Activated T-helper 1 cell treated with anti-CD3 and anti-CD28 coated beads, Interleukin-12 subunit alpha, Interleukin-12 subunit beta, Interleukin-2, Interleukin-4 antibody, amounts not matched to agents 30 ng/mL and 10 ng/mL and 1 ng/mL, durations not matched to agents 14 hours and 24 hours and 36 hours (primary cell): ENCODE data around the gene ZNF608. TPM values are rescaled to one million over a fixed set of nuclear protein-coding genes. Genes with fewer than 3 reads are reported as not detected.

Experiments
- DNase-seq: peaks from one replicate; pipeline ENCODE4 v3.0.0; 2021; ENCODE audit warnings: low spot score
- H3K27ac Mint-ChIP-seq: one replicate; pipeline ENCODE4 v1.8.0; 2021; ENCODE audit warnings: mild to moderate bottlenecking, mixed read lengths
- H3K27me3 Mint-ChIP-seq: one replicate; pipeline ENCODE4 v1.8.0; 2022; ENCODE audit warnings: mild to moderate bottlenecking, moderate library complexity, mixed read lengths; ENCODE audit not compliant: insufficient read depth
- H3K36me3 Mint-ChIP-seq: one replicate; pipeline ENCODE4 v1.8.0; 2021; ENCODE audit warnings: low read depth, mixed read lengths
- H3K4me1 Mint-ChIP-seq: one replicate; pipeline ENCODE4 v1.8.0; 2021; ENCODE audit warnings: low read depth, mixed read lengths
- H3K4me3 Mint-ChIP-seq: one replicate; pipeline ENCODE4 v1.8.0; 2021; ENCODE audit warnings: mild to moderate bottlenecking, moderate library complexity, mixed read lengths
- H3K9me3 Mint-ChIP-seq: one replicate; pipeline ENCODE4 v1.8.0; 2021; ENCODE audit warnings: mixed read lengths
- intact Hi-C: fragments of 100-400 bp; cut with micrococcal nuclease; formaldehyde crosslinking; loops from one replicate; pipeline ENCODE4 v1.15.1; 2024
- total RNA-seq: library from RNA; stranded (reverse); gene quantifications from 2 replicates; pipeline ENCODE4 v1.2.3, GENCODE V29; 2022

The ZNF608 gene
- total RNA-seq, 1 donor from 2014 or later: not detected

DNA sequence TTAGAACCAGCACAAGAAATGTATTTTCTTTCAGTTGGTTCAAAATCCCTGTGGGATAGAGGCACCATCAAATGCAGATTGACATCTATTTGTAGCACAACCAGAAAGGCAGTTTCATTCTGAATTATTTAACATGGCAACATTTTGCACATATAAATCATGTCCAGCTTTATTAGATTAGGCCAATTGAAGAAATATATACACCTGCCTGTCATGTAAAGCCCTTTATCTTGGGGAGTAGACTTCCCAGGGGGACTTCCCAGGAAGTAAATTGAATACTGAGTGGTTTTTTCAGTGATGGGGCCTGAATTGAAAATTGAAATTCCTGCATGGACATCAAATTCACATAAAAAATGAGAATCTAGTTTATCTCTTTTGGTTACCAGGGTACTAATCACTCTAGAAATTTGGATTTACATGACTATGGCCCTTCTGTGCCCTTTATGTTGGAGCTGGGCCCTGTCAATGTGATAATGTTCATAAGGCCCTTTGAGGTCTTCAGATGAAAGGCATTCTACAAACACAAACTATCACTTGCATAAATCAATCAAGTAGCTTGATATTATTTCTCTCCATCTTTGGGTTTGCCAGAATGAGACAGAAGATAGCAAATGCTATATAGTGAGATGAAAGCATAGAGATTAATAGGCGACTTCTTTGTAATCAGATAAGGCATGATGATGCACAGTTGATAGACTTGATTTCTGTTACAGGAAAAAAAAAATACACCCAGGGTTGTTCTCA, 26.2 kb upstream of the ZNF608 start:
- H3K27ac Mint-ChIP-seq: no peak overlapping the region
- no peaks in the 10 kb centered on the region for H3K4me1 Mint-ChIP-seq
- no peaks in the 10 kb centered on the region for H3K9me3 Mint-ChIP-seq
- no peaks in the 10 kb centered on the region for H3K27me3 Mint-ChIP-seq
- intact Hi-C loops: no loop called here
- no peak overlapping the region for H3K4me3 Mint-ChIP-seq
- no peaks in the 10 kb centered on the region for H3K36me3 Mint-ChIP-seq
- DNase-seq: no peak

DNA sequence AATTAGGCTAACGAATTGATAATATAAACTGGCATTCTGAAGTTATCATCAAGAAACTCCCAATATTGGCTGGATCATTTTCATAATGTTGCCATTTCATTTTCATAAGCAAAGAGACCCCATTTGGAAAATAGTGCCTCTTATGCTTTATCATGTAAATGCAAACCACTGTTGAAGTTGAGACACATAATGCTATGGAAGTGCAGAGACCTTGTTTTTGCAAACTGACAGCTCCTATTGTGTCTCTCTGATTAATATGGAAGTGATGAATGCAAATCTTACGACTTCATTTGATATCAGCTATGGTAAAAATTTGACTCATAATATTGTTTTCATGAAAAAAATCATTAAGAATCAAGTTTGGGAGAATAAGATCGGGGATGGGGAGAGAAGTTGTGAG, 25.3 kb upstream of the ZNF608 start:
- Mint-ChIP-seq H3K9me3 (peaks cover 2% of the 10 kb centered on the region), H3K4me1 (no peaks in the 10 kb centered on the region), H3K36me3 (no peaks in the 10 kb centered on the region), H3K27ac (no peak overlapping the region), H3K27me3 (no peaks in the 10 kb centered on the region), H3K4me3 (no peak overlapping the region)
- intact Hi-C loops: no loop called here
- DNase-seq: no peak

DNA sequence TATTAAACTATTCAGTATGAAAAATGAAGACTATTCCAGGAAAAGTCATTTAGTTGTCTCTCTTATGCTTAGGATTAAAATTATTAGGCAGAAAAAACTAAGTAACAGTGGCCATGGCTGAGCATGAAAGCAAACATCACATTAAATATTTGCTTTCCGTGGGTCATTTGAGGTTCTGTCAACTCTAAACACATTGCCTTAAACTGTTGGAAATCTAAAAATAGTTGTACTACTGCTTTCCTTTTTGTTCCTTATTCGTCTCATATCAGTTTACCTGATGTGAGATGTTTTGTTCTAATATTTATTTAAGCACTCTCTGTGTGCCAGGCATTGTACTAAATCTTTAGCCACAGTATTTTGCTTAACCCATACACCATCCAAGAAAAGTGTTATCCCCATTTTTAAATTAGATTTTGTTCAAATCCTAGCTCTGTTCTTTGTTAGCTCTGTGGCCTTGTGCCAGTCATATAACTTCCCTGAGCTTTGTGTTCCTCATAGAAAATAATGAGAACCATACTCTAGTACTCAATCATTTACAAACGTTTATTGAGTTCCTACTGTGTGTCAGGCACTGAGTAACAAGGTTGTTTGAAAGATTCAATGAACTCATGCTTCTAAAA, 18.7 kb upstream of the ZNF608 start:
- Mint-ChIP-seq H3K9me3 (peaks cover 4% of the 10 kb centered on the region), H3K27ac (no peak overlapping the region), H3K4me1 (no peaks in the 10 kb centered on the region), H3K36me3 (no peaks in the 10 kb centered on the region), H3K4me3 (no peak overlapping the region), H3K27me3 (no peaks in the 10 kb centered on the region)
- intact Hi-C loops: no loop called here
- no peak for DNase-seq

DNA sequence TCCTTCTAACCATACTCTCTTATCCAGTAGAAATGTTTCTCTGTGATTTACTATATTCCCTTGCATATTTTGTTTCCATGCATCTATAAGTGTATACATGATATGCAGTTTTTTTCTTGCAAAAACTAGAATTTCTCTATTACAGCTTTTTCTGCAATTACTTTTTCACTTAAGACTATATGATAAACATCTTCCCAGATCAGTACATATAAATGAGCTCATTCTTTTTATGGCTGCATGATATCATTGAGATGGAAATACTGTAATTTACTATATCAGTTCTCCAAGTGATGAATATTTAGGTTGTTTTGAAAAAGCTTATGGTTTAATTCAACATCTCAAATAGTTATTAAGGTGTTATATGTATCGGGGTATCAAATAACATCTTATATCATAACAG, 18.1 kb upstream of the ZNF608 start:
- no peaks in the 10 kb centered on the region for H3K36me3 Mint-ChIP-seq
- H3K4me1 Mint-ChIP-seq: no peaks in the 10 kb centered on the region
- no peaks in the 10 kb centered on the region for H3K27me3 Mint-ChIP-seq
- no peak for DNase-seq
- peaks cover 4% of the 10 kb centered on the region for H3K9me3 Mint-ChIP-seq
- H3K4me3 Mint-ChIP-seq: no peak overlapping the region
- intact Hi-C loops: no loop called here
- H3K27ac Mint-ChIP-seq: no peak overlapping the region

DNA sequence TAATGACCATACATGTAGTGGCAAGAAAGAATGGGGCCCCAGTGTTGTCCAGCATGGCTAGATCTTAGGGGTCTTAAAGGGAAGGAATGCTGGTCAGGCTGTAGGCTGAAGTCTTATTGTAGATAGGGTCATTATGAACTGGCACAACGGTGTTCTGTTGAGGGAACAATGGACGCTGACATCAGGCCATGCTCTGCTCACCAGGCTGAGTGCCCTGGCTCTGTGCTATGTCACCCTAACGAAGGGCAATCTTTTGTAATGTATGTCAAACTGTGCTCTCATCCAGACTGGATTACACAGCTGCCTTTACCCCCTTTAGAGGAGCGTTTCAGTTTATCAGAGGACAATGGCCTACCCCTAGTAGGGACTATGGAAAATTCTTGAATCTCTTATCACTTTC, 14.6 kb upstream of the ZNF608 start:
- Mint-ChIP-seq H3K4me3 (no peak overlapping the region), H3K4me1 (no peaks in the 10 kb centered on the region), H3K36me3 (no peaks in the 10 kb centered on the region), H3K27ac (no peak overlapping the region), H3K9me3 (no peaks in the 10 kb centered on the region), H3K27me3 (no peaks in the 10 kb centered on the region)
- intact Hi-C loops: no loop called here
- no peak for DNase-seq

DNA sequence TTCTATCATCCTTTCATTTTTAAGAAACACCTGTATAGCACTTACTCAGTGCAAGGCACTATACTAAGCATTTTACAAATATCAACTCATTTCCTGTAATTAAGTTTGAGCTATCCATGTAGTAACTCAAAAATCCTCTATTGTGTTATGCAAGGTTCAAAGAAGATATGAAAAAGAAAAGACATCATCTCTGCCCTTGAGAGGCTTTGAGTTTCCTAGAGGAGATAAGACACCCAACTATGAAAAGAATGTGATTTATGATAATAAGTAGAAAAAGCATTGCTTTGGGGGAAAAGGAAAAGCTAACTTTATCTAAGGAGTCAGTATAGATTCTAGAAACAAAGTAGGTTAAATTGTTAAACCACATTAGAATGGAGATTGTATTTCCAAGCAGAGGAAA, 14.2 kb upstream of the ZNF608 start:
- no peaks in the 10 kb centered on the region for H3K4me1 Mint-ChIP-seq

DNA sequence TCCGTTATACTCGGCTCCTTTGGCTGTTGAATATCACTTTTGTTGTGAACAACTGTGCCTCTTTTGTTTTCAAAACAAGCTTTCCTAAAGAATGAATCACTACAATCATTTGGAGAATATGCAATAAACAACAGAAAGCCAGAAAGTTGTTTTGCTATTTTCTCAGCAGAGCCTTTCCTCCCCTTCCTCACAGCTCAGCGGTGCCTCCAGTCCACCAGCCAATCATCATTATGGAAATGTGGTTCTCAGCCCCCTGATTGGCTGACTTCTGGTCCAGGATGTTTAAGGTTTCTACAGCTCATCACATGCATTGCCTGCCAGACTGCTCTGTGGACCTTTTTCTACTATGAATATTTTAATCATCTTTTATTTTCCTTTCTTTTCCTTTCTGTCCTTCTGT, 9.1 kb upstream of the ZNF608 start:
- Mint-ChIP-seq H3K27me3 (peaks cover 6% of the 10 kb centered on the region), H3K36me3 (no peaks in the 10 kb centered on the region), H3K9me3 (no peaks in the 10 kb centered on the region), H3K4me3 (no peak overlapping the region), H3K27ac (no peak overlapping the region), H3K4me1 (no peaks in the 10 kb centered on the region)
- intact Hi-C loops: no loop called here
- DNase-seq: no peak

More for the DNA sequence above, 14.2 kb upstream of the ZNF608 start:
- DNase-seq: no peak
- H3K36me3 Mint-ChIP-seq: no peaks in the 10 kb centered on the region
- H3K9me3 Mint-ChIP-seq: no peaks in the 10 kb centered on the region
- intact Hi-C loops: no loop called here
- no peak overlapping the region for H3K4me3 Mint-ChIP-seq
- H3K27ac Mint-ChIP-seq: no peak overlapping the region
- no peaks in the 10 kb centered on the region for H3K27me3 Mint-ChIP-seq

DNA sequence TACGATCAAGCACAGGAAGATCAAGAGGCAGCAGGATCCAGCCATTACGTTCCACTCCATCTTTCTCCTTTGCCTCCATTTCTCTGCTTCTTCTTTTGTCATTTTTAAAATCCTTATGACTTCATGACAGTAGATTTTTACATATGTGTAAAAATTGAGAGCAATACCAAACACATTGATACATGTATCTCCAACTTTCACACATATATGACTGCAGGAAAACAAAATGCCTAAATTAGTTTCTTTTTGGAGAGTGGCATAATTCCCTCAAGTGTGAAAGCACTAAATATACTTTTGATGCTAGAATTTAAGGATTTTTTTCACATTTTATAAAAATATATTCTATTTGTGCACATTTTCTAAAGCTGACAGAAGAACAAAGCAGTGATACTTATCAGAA, 8.6 kb upstream of the ZNF608 start:
- H3K36me3 Mint-ChIP-seq: no peaks in the 10 kb centered on the region
- intact Hi-C loops: no loop called here
- H3K9me3 Mint-ChIP-seq: no peaks in the 10 kb centered on the region
- peaks cover 6% of the 10 kb centered on the region for H3K27me3 Mint-ChIP-seq
- no peak overlapping the region for H3K27ac Mint-ChIP-seq
- no peak for DNase-seq
- no peak overlapping the region for H3K4me3 Mint-ChIP-seq
- no peaks in the 10 kb centered on the region for H3K4me1 Mint-ChIP-seq

DNA sequence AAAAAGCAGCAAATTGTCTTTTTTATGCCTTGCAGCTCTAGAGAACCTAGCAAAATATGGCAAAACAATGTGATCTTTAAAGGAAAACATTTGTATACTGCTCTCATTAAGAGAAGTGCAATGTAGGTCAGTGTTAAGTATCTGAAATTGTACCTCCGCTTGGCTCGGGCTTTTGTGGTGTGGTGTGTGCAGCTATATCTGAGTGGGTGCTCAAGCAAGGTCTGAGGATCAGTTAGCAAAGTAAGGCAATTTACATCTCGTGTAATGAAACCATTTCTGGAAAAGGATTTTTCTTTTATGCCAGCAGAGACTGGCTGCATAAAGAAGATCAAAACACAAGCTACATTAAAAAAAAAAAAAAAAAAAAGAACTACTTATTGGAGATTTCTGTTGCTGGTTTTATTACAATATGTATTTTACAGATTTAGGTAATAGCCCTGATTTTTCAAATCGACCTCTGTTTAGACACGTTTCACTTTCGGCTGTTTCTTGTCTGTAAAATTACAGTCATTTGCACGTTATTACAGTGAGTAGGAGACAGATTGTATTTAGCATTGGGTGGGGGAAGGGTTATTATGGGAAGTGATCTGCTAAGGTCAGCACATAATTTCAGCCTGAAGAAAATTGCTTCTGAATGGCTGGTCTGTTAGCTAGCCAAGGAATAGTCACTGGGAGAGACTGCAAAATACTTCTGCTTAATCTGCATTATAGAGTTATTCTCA, 7.9 kb upstream of the ZNF608 start:
- intact Hi-C loops: no loop called here
- Mint-ChIP-seq H3K9me3 (no peaks in the 10 kb centered on the region), H3K4me3 (no peak overlapping the region), H3K27ac (no peak overlapping the region), H3K4me1 (no peaks in the 10 kb centered on the region), H3K27me3 (peaks cover 8% of the 10 kb centered on the region), H3K36me3 (no peaks in the 10 kb centered on the region)
- DNase-seq: no peak

DNA sequence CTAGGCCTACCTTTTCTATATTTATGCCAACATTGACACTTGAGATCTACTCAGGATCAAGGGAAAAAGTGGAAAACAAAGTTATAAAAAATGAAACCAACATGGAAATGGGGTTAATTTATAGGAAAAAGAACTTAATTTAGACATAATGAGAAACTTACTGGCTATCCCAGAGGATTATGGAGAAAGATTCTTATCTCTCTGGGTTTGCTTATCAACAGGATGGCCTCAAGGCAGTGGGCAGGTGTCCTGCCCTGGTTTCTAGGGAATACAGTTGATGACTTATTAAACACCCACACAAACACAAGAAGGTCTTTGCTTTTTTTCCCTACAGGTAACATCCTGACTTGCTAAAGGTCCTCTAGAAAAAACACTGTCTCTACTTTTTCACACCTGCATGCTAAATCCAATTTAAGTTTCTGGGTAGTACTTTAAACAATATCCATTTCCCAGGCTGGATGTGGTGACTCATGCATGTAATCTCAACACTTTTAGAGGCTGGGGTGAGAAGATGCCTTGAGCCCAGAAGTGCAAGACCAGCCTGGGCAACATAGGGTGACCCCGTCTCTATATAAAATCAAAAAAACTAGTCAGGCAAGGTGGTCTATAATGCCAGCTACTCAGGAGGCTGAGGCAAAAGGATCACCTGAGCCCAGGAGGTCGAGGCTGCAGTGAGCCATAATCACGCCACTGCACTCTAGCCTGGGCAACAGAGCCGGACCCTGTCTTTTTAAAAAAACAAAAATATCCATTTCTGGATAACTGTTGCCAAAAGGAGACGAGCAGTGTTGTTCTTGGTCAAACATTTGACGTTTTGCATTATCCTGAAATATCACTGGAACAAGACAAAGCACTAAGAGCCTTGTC, 6.6 kb upstream of the ZNF608 start:
- DNase-seq: no peak
- Mint-ChIP-seq H3K27ac (no peak overlapping the region), H3K9me3 (no peaks in the 10 kb centered on the region), H3K27me3 (peaks cover 15% of the 10 kb centered on the region), H3K4me1 (no peaks in the 10 kb centered on the region), H3K36me3 (no peaks in the 10 kb centered on the region), H3K4me3 (no peak overlapping the region)
- intact Hi-C loops: no loop called here

DNA sequence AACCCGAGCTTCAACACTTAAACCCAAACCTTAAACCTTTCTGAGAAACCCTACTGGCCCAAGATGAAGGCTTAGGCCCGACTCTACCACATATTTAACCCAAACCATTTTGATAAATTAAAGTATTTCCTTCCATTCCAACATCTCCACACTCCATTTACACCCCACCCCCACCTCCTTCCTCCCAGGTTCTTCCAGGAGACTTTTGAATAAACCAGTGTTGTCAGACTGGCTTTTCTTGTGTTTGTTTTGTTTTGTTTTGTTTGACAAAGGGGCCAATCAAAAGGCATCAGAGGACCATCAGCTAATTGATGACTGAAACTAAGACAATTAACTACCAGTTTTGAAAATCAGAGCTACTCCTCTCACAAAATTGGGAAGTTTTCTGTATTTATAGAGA, 4.6 kb upstream of the ZNF608 start:
- Mint-ChIP-seq H3K4me3 (no peak overlapping the region), H3K27me3 (peaks cover 34% of the 10 kb centered on the region), H3K9me3 (no peaks in the 10 kb centered on the region), H3K36me3 (no peaks in the 10 kb centered on the region), H3K27ac (no peak overlapping the region), H3K4me1 (peaks cover 6% of the 10 kb centered on the region)
- no peak for DNase-seq
- intact Hi-C loops: no loop called here

DNA sequence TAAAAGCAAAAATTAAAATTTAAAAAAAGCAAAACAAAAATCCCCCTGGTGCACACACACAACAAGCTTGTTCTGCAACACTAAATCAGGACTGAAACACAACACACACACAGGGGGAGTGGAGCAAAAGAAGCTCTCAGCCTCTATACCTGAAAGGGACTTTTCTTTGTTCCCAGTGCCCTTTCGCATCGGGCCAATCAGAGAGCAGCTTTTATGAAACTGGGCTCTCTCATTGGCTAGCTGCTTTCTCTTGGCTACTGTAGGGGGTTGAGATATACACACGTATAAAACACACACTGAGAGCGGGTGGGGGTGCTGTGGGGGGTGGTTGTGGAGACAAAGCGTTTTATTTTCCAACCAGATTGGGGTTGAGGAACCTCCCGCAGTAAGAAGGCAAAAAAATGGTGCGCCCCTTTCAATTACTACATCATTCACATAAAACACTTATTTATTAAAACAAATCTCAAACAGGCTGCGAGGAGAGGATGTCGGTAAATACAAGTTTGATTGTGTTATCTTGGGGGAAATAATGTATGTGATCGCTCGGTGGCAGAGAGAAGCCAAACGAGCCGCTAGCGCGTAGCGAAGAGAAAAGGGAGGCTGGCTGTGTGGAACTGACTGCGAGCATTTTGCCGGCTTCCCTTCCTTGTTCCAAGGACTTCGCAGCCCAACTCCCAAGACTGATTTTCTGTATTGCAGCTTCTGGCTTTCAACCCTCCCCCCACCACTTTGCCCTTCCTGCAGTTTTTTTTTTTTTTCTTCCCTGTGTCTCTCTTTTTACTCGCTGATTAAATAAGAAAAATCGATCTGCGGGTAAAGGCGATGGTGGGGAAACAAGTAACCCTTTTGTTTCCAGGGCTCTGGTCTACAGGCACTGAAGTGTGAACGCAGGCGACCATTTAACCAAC, 2.5 kb upstream of the ZNF608 start:
- Mint-ChIP-seq H3K36me3 (no peaks in the 10 kb centered on the region), H3K27me3 (peaks cover 48% of the 10 kb centered on the region), H3K4me3 (peak overlapping the region; percentile 51), H3K27ac (no peak overlapping the region), H3K4me1 (peaks cover 6% of the 10 kb centered on the region), H3K9me3 (no peaks in the 10 kb centered on the region)
- no peak for DNase-seq
- intact Hi-C loops: no loop called here
